ENCODE results near the gene SOX6. TPM values are rescaled to one million over a fixed set of nuclear protein-coding genes. Genes with fewer than 3 reads are reported as not detected.

The SOX6 gene
- total RNA-seq, 1 experiment from 2014 or later, result not detected

GRCh38 chr11:16171882-16172281 lies 184.5 kb downstream of the SOX6 start:
- Histone ChIP-seq H4K20me1 (ENCODE audit: insufficient read depth, low read depth, low read length) (no peaks in the 10 kb centered on the region), H3K4me2 (ENCODE audit: low read depth, low read length, poor library complexity, severe bottlenecking) (no peak overlapping the region), H3K9me3 (ENCODE audit: low read length) (no peaks in the 10 kb centered on the region), H2AFZ (ENCODE audit: low read length) (no peak overlapping the region), H3K79me2 (ENCODE audit: low read length) (no peaks in the 10 kb centered on the region), H3K27ac (ENCODE audit: low read length) (no peak overlapping the region), H3K36me3 (ENCODE audit: insufficient read depth, low read length) (no peaks in the 10 kb centered on the region), H3K9ac (ENCODE audit: low read length) (no peak overlapping the region), H3K9me2 (replicated peaks; ENCODE audit: insufficient read depth, low read length) (no peaks in the 10 kb centered on the region), H3K27me3 (ENCODE audit: low read length) (no peaks in the 10 kb centered on the region), H3K4me1 (ENCODE audit: low read length) (no peaks in the 10 kb centered on the region), H3K4me3 (ENCODE audit: low read length) (no peak overlapping the region)
- no peak for DNase-seq

GRCh38 chr11:16169956-16170847 lies 186.1 kb downstream of the SOX6 start:
- Histone ChIP-seq H3K4me2 (ENCODE audit: low read depth, low read length, poor library complexity, severe bottlenecking) (no peak overlapping the region), H3K27me3 (ENCODE audit: low read length) (no peaks in the 10 kb centered on the region), H3K9me3 (ENCODE audit: low read length) (no peaks in the 10 kb centered on the region), H3K9me2 (replicated peaks; ENCODE audit: insufficient read depth, low read length) (no peaks in the 10 kb centered on the region), H3K36me3 (ENCODE audit: insufficient read depth, low read length) (no peaks in the 10 kb centered on the region), H3K79me2 (ENCODE audit: low read length) (no peaks in the 10 kb centered on the region), H3K4me3 (ENCODE audit: low read length) (no peak overlapping the region), H3K9ac (ENCODE audit: low read length) (no peak overlapping the region), H4K20me1 (ENCODE audit: insufficient read depth, low read depth, low read length) (no peaks in the 10 kb centered on the region), H2AFZ (ENCODE audit: low read length) (no peak overlapping the region), H3K27ac (ENCODE audit: low read length) (no peak overlapping the region), H3K4me1 (ENCODE audit: low read length) (no peaks in the 10 kb centered on the region)
- no peak for DNase-seq

GRCh38 chr11:16169541-16169940 lies 186.8 kb downstream of the SOX6 start:
- Histone ChIP-seq H3K27me3 (ENCODE audit: low read length) (no peaks in the 10 kb centered on the region), H3K4me3 (ENCODE audit: low read length) (no peak overlapping the region), H3K4me1 (ENCODE audit: low read length) (no peaks in the 10 kb centered on the region), H3K4me2 (ENCODE audit: low read depth, low read length, poor library complexity, severe bottlenecking) (no peak overlapping the region), H3K9ac (ENCODE audit: low read length) (no peak overlapping the region), H3K9me2 (replicated peaks; ENCODE audit: insufficient read depth, low read length) (no peaks in the 10 kb centered on the region), H3K27ac (ENCODE audit: low read length) (no peak overlapping the region), H3K79me2 (ENCODE audit: low read length) (no peaks in the 10 kb centered on the region), H3K9me3 (ENCODE audit: low read length) (no peaks in the 10 kb centered on the region), H3K36me3 (ENCODE audit: insufficient read depth, low read length) (no peaks in the 10 kb centered on the region), H2AFZ (ENCODE audit: low read length) (no peak overlapping the region), H4K20me1 (ENCODE audit: insufficient read depth, low read depth, low read length) (no peaks in the 10 kb centered on the region)
- DNase-seq, result no peak

- Histone ChIP-seq H3K36me3 (ENCODE audit: insufficient read depth, low read length) (no peaks in the 10 kb centered on the region), H3K4me3 (ENCODE audit: low read length) (no peak overlapping the region), H2AFZ (ENCODE audit: low read length) (no peak overlapping the region), H3K9me2 (replicated peaks; ENCODE audit: insufficient read depth, low read length) (no peaks in the 10 kb centered on the region), H3K27ac (ENCODE audit: low read length) (no peak overlapping the region), H3K9ac (ENCODE audit: low read length) (no peak overlapping the region), H3K27me3 (ENCODE audit: low read length) (no peaks in the 10 kb centered on the region), H4K20me1 (ENCODE audit: insufficient read depth, low read depth, low read length) (no peaks in the 10 kb centered on the region), H3K79me2 (ENCODE audit: low read length) (no peaks in the 10 kb centered on the region), H3K9me3 (ENCODE audit: low read length) (no peaks in the 10 kb centered on the region), H3K4me2 (ENCODE audit: low read depth, low read length, poor library complexity, severe bottlenecking) (no peak overlapping the region), H3K4me1 (ENCODE audit: low read length) (no peaks in the 10 kb centered on the region)
- DNase-seq, result no peak
These were observed 188.4 kb downstream of the SOX6 start for GRCh38 chr11:16167706-16168487.

DNA sequence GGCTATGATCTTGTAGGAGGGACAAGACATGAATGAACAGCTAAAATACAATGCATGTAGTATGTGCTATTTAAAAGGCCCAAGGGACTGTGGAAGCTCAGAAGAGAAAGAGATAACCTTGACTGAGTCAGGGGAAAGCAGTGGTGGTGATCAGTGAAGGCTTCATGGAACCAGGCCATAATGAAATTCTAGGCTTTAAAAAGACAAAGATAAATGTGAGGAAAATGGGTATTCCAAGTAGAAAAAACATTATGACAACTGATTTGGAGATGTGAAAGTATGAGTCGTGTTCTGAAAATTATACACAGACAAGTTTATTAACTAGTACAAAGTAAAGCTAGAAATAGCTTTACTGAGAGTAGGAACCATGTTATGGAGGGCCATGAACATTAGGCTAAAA lies 189.8 kb downstream of the SOX6 start:
- Histone ChIP-seq H3K4me3 (ENCODE audit: low read length) (no peak overlapping the region), H3K27ac (ENCODE audit: low read length) (no peak overlapping the region), H3K36me3 (ENCODE audit: insufficient read depth, low read length) (no peaks in the 10 kb centered on the region), H3K9me3 (ENCODE audit: low read length) (no peaks in the 10 kb centered on the region), H3K9ac (ENCODE audit: low read length) (no peak overlapping the region), H2AFZ (ENCODE audit: low read length) (no peak overlapping the region), H3K9me2 (replicated peaks; ENCODE audit: insufficient read depth, low read length) (no peaks in the 10 kb centered on the region), H3K27me3 (ENCODE audit: low read length) (no peaks in the 10 kb centered on the region), H3K4me2 (ENCODE audit: low read depth, low read length, poor library complexity, severe bottlenecking) (no peak overlapping the region), H4K20me1 (ENCODE audit: insufficient read depth, low read depth, low read length) (no peaks in the 10 kb centered on the region), H3K79me2 (ENCODE audit: low read length) (no peaks in the 10 kb centered on the region), H3K4me1 (ENCODE audit: low read length) (no peaks in the 10 kb centered on the region)
- DNase-seq, result no peak

DNA sequence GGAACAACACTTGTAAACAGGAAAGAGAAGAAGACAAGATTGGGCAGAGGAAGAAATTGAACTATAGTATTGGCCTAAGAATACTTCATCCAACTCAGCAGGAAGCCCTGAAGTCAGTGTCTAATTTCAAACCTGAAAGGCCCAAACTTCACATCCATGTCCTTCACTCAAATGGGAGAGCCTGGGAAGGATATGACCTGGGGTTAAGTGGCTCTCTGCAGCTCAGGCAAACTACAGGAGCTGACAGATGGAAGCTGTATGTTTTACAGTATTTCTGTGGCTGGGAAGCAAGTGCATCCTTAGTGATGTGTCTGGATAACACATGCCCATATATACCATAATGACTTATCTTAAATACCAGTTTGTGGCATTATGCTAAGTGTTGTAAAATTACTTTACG lies 196.2 kb downstream of the SOX6 start:
- no peak for DNase-seq
- Histone ChIP-seq H3K9ac (ENCODE audit: low read length) (no peak overlapping the region), H3K27ac (ENCODE audit: low read length) (no peak overlapping the region), H2AFZ (ENCODE audit: low read length) (no peak overlapping the region), H3K9me3 (ENCODE audit: low read length) (no peaks in the 10 kb centered on the region), H3K27me3 (ENCODE audit: low read length) (no peaks in the 10 kb centered on the region), H3K79me2 (ENCODE audit: low read length) (no peaks in the 10 kb centered on the region), H3K4me3 (ENCODE audit: low read length) (no peak overlapping the region), H3K9me2 (replicated peaks; ENCODE audit: insufficient read depth, low read length) (no peaks in the 10 kb centered on the region), H3K4me1 (ENCODE audit: low read length) (no peaks in the 10 kb centered on the region), H4K20me1 (ENCODE audit: insufficient read depth, low read depth, low read length) (no peaks in the 10 kb centered on the region), H3K4me2 (ENCODE audit: low read depth, low read length, poor library complexity, severe bottlenecking) (no peak overlapping the region), H3K36me3 (ENCODE audit: insufficient read depth, low read length) (no peaks in the 10 kb centered on the region)

DNA sequence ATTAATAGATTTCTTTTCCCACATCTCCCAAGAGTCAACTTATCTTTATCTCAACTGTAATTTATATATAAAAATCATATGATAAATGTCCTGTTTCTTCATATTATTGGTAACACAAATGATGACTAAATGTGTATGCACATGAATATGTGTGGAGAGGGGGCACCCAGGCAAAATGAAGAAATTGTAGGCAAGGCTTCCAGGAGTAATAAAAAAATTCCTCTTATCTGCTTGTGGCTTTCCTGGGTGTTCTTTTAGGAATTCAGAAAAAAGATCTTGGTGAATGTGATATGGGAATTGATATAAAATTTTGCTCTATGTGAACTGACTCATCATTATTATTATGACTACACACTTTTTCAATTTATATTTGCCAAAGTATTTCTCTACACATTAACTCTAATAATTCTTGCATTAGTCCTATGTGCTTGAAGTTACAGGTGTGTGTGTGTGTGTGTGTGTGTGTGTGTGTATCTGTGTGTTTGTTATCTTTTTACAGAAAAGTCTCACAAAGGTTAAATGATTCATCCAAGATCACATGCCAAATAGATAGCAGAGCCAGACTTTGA lies 197.8 kb downstream of the SOX6 start:
- no peaks in the 10 kb centered on the region for H3K4me1 ChIP-seq (ENCODE audit: low read length)
- H3K4me2 ChIP-seq (ENCODE audit: low read depth, low read length, poor library complexity, severe bottlenecking), result no peak overlapping the region
- no peak overlapping the region for H3K27ac ChIP-seq (ENCODE audit: low read length)
- H3K9me3 ChIP-seq (ENCODE audit: low read length), result no peaks in the 10 kb centered on the region
- H3K9ac ChIP-seq (ENCODE audit: low read length), result no peak overlapping the region
- no peak for DNase-seq
- H4K20me1 ChIP-seq (ENCODE audit: insufficient read depth, low read depth, low read length), result no peaks in the 10 kb centered on the region
- H3K4me3 ChIP-seq (ENCODE audit: low read length), result no peak overlapping the region
- H3K9me2 ChIP-seq (replicated peaks; ENCODE audit: insufficient read depth, low read length), result no peaks in the 10 kb centered on the region
- no peak overlapping the region for H2AFZ ChIP-seq (ENCODE audit: low read length)
- H3K27me3 ChIP-seq (ENCODE audit: low read length), result no peaks in the 10 kb centered on the region
- no peaks in the 10 kb centered on the region for H3K36me3 ChIP-seq (ENCODE audit: insufficient read depth, low read length)
- no peaks in the 10 kb centered on the region for H3K79me2 ChIP-seq (ENCODE audit: low read length)

GRCh38 chr11:16157327-16157726 lies 199.0 kb downstream of the SOX6 start:
- H3K9me2 ChIP-seq (replicated peaks; ENCODE audit: insufficient read depth, low read length), result no peaks in the 10 kb centered on the region
- no peak overlapping the region for H3K27ac ChIP-seq (ENCODE audit: low read length)
- DNase-seq, result no peak
- no peaks in the 10 kb centered on the region for H3K4me1 ChIP-seq (ENCODE audit: low read length)
- no peaks in the 10 kb centered on the region for H4K20me1 ChIP-seq (ENCODE audit: insufficient read depth, low read depth, low read length)
- no peaks in the 10 kb centered on the region for H3K36me3 ChIP-seq (ENCODE audit: insufficient read depth, low read length)
- no peaks in the 10 kb centered on the region for H3K9me3 ChIP-seq (ENCODE audit: low read length)
- no peak overlapping the region for H3K4me2 ChIP-seq (ENCODE audit: low read depth, low read length, poor library complexity, severe bottlenecking)
- no peak overlapping the region for H2AFZ ChIP-seq (ENCODE audit: low read length)
- H3K4me3 ChIP-seq (ENCODE audit: low read length), result no peak overlapping the region
- no peaks in the 10 kb centered on the region for H3K27me3 ChIP-seq (ENCODE audit: low read length)
- H3K79me2 ChIP-seq (ENCODE audit: low read length), result no peaks in the 10 kb centered on the region
- no peak overlapping the region for H3K9ac ChIP-seq (ENCODE audit: low read length)
